ENCODE results near the gene CLCN2. TPM values are rescaled to one million over a fixed set of nuclear protein-coding genes. Genes with fewer than 3 reads are reported as not detected.

The CLCN2 gene
- total RNA-seq, 1 experiment from 2014 or later: 22.6 TPM

- no peak for TF ChIP-seq E2F4 (CRISPR knock-in tag; IDR thresholded peaks at IDR 0.05; ENCODE audit: borderline replicate concordance, low read depth)
- TF ChIP-seq ZNF232 (CRISPR knock-in tag; IDR thresholded peaks at IDR 0.05): peak; percentile 40; the same call in 1 of the 2 replicates
- peak; percentile 54; the same call in 1 of the 2 replicates for TF ChIP-seq MYBL2 (CRISPR knock-in tag; IDR thresholded peaks at IDR 0.05)
- TF ChIP-seq SMAD4 (CRISPR knock-in tag; IDR thresholded peaks at IDR 0.05): no peak
- no peak for TF ChIP-seq ZNF423 (CRISPR knock-in tag; IDR thresholded peaks at IDR 0.05)
- TF ChIP-seq TEAD4 (CRISPR knock-in tag; IDR thresholded peaks at IDR 0.05): no peak
- no peak for TF ChIP-seq CDX4 (CRISPR knock-in tag; IDR thresholded peaks at IDR 0.05; ENCODE audit: borderline replicate concordance)
- TF ChIP-seq ATF3 (CRISPR knock-in tag; conservative IDR thresholded peaks at IDR 0.05): no peak
- TF ChIP-seq STAT6 (CRISPR knock-in tag; conservative IDR thresholded peaks at IDR 0.05; ENCODE audit: low read depth): no peak
- no peak for TF ChIP-seq OVOL2 (CRISPR knock-in tag; IDR thresholded peaks at IDR 0.05; ENCODE audit: borderline replicate concordance)
- TF ChIP-seq NFATC4 (CRISPR knock-in tag; IDR thresholded peaks at IDR 0.05): peak; percentile 82; the same call in 1 of the 2 replicates
- TF ChIP-seq JAZF1 (CRISPR knock-in tag; IDR thresholded peaks at IDR 0.05): no peak
- TF ChIP-seq CREB1 (CRISPR knock-in tag; IDR thresholded peaks at IDR 0.05): peak; percentile 74; the same call in 1 of the 2 replicates
- TF ChIP-seq HMGXB4 (CRISPR knock-in tag; IDR thresholded peaks at IDR 0.05): no peak
Measured at GRCh38 chr3:184335661-184336546, 25.5 kb downstream of the CLCN2 start (continued).

GRCh38 chr3:184335291-184335660 is 26.1 kb downstream of the CLCN2 start:
- Mint-ChIP-seq H3K27ac (peak overlapping the region; percentile 95), H3K36me3 (peaks cover 40% of the 10 kb centered on the region), H3K9me3 (no peaks in the 10 kb centered on the region), H3K4me3 (peak overlapping the region; percentile 92), H3K4me1 (peaks cover 30% of the 10 kb centered on the region), H3K27me3 (ENCODE audit: low read depth) (no peaks in the 10 kb centered on the region)
- ATAC-seq (peak; percentile 0; the same call in 1 of the 2 replicates), DNase-seq (ENCODE audit: low spot score) (no peak)
- ChIA-PET POLR2A (interaction anchor here (0.5 to 0.7 kb wide), 2 partner anchors 13 to 24 kb away, joined by 3 to 6 read pairs; no protein-coding TSS in a partner anchor), CTCF (no interaction called here)
- no peak for TF ChIP-seq NR1H2 (CRISPR knock-in tag; IDR thresholded peaks at IDR 0.05)
- no peak for TF ChIP-seq GTF2I (CRISPR knock-in tag; conservative IDR thresholded peaks at IDR 0.05)
- no peak for TF ChIP-seq AFF4 (CRISPR knock-in tag; IDR thresholded peaks at IDR 0.05; ENCODE audit: borderline replicate concordance)
- TF ChIP-seq USF1 (CRISPR knock-in tag; IDR thresholded peaks at IDR 0.05): no peak
- TF ChIP-seq STAT6 (CRISPR knock-in tag; conservative IDR thresholded peaks at IDR 0.05; ENCODE audit: low read depth): no peak
- no peak for TF ChIP-seq MXD4 (CRISPR knock-in tag; IDR thresholded peaks at IDR 0.05; ENCODE audit: borderline replicate concordance)
- no peak for TF ChIP-seq CREB1 (CRISPR knock-in tag; IDR thresholded peaks at IDR 0.05)
- no peak for TF ChIP-seq EMX1 (CRISPR knock-in tag; IDR thresholded peaks at IDR 0.05)
